ENCODE results near the gene COA3. TPM values are rescaled to one million over a fixed set of nuclear protein-coding genes. Genes with fewer than 3 reads are reported as not detected.

The COA3 gene
- total and polyA plus RNA-seq, 2 donors (not counting 1 experiment from before 2014, with no cell fraction given): 18.5 to 32.1 TPM

- H3K4me1 Mint-ChIP-seq: peaks cover 39% of the 10 kb centered on the region
- no peaks in the 10 kb centered on the region for H3K9me3 Mint-ChIP-seq (ENCODE audit: insufficient read depth)
- POLR2A ChIA-PET: no interaction called here
- H3K4me3 ChIP-seq (ENCODE audit: control extremely low read depth in 1 of 5, extremely low read depth in 1 of 5, insufficient read depth in 1 of 5, low read depth in 2 of 5, low read length in 4 of 5): no peak overlapping the region
- H3K27me3 ChIP-seq (replicated peaks in 1 of 4; ENCODE audit: control extremely low read depth in 1 of 4, control insufficient read depth in 3 of 4, insufficient read depth in 4 of 4, low read length in 3 of 4): peaks cover 0 to 63% (median 37%) of the 10 kb centered on the region in 4 experiments
- TF ChIP-seq CTCF (IDR thresholded peaks at IDR 0.05) (no peak), EZH2 (IDR thresholded peaks at IDR 0.05; ENCODE audit: borderline replicate concordance, insufficient read depth, low read depth, low read length, poor library complexity, severe bottlenecking) (no peak)
- peaks cover 2 to 28% of the 10 kb centered on the region in 2 experiments for H3K36me3 ChIP-seq (replicated peaks in 1 of 2; ENCODE audit: control extremely low read depth in 1 of 2, control insufficient read depth in 1 of 2, extremely low read depth in 1 of 2, insufficient read depth in 2 of 2, low read length in 1 of 2)
- ATAC-seq (ENCODE audit: low read depth): no peak
- no peak for DNase-seq
- no peaks in the 10 kb centered on the region for H3K79me2 ChIP-seq (ENCODE audit: control insufficient read depth, insufficient read depth, low read length)
- no peak overlapping the region for H2AFZ ChIP-seq (ENCODE audit: insufficient read depth, low read depth, low read length, poor library complexity, severe bottlenecking)
- intact Hi-C loops (cut with micrococcal nuclease): no loop called here
- no peak overlapping the region for H3K4me2 ChIP-seq (replicated peaks; ENCODE audit: low read depth, low read length, poor library complexity, severe bottlenecking)
- no peak overlapping the region for H3K27ac Mint-ChIP-seq
- H3K9me3 ChIP-seq (ENCODE audit: control extremely low read depth in 1 of 3, control insufficient read depth in 2 of 3, insufficient read depth in 1 of 3, low read length in 2 of 3): peaks cover 0 to 24% (median 0%) of the 10 kb centered on the region in 3 donors
- 41% methylated on average over 5 of the region's 10 CpGs for WGBS (ENCODE audit: insufficient coverage)
- H3K9ac ChIP-seq (ENCODE audit: low read length): no peak overlapping the region
- peaks cover 26 to 33% of the 10 kb centered on the region in 2 donors for H3K4me1 ChIP-seq (ENCODE audit: control insufficient read depth in 2 of 2, insufficient read depth in 2 of 2, low read length in 2 of 2)
- no peaks in the 10 kb centered on the region for H4K20me1 ChIP-seq (ENCODE audit: control insufficient read depth, insufficient read depth, low read length, poor library complexity, severe bottlenecking)
- no peak overlapping the region for H3K27ac ChIP-seq (ENCODE audit: low read length in 2 of 2)
- peaks cover 54% of the 10 kb centered on the region for H3K27me3 Mint-ChIP-seq
- CTCF ChIA-PET: interaction anchor here (0.6 kb wide), 1 partner anchor 25 kb away, joined by 4 read pairs; no protein-coding TSS in a partner anchor
- H3K4me3 Mint-ChIP-seq: no peak overlapping the region
Observed at GRCh38 chr17:42781639-42782165, 16.8 kb downstream of the COA3 start.

- H3K4me1 Mint-ChIP-seq: peaks cover 39% of the 10 kb centered on the region
- peak overlapping the region; percentile 57 for H3K4me3 Mint-ChIP-seq
- ATAC-seq (ENCODE audit: low read depth) (no peak), DNase-seq (no peak)
- Histone ChIP-seq H3K9me3 (ENCODE audit: control extremely low read depth in 1 of 3, control insufficient read depth in 2 of 3, insufficient read depth in 1 of 3, low read length in 2 of 3) (peaks cover 0 to 24% (median 0%) of the 10 kb centered on the region in 3 donors), H2AFZ (ENCODE audit: insufficient read depth, low read depth, low read length, poor library complexity, severe bottlenecking) (no peak overlapping the region), H3K9ac (ENCODE audit: low read length) (no peak overlapping the region), H3K79me2 (ENCODE audit: control insufficient read depth, insufficient read depth, low read length) (no peaks in the 10 kb centered on the region), H3K27me3 (replicated peaks in 1 of 4; ENCODE audit: control extremely low read depth in 1 of 4, control insufficient read depth in 3 of 4, insufficient read depth in 4 of 4, low read length in 3 of 4) (peaks cover 0 to 58% (median 33%) of the 10 kb centered on the region in 4 experiments), H3K4me1 (ENCODE audit: control insufficient read depth in 2 of 2, insufficient read depth in 2 of 2, low read length in 2 of 2) (peaks cover 26 to 33% of the 10 kb centered on the region in 2 donors), H3K36me3 (replicated peaks in 1 of 2; ENCODE audit: control extremely low read depth in 1 of 2, control insufficient read depth in 1 of 2, extremely low read depth in 1 of 2, insufficient read depth in 2 of 2, low read length in 1 of 2) (peaks cover 2 to 34% of the 10 kb centered on the region in 2 experiments), H3K4me2 (replicated peaks; ENCODE audit: low read depth, low read length, poor library complexity, severe bottlenecking) (peak overlapping the region; percentile 58), H3K27ac (ENCODE audit: low read length in 2 of 2) (no peak overlapping the region), H3K4me3 (ENCODE audit: control extremely low read depth in 1 of 5, extremely low read depth in 1 of 5, insufficient read depth in 1 of 5, low read depth in 2 of 5, low read length in 4 of 5) (no peak overlapping the region), H4K20me1 (ENCODE audit: control insufficient read depth, insufficient read depth, low read length, poor library complexity, severe bottlenecking) (no peaks in the 10 kb centered on the region)
- 10% methylated on average over 39 of the region's 39 CpGs for WGBS (ENCODE audit: insufficient coverage)
- H3K9me3 Mint-ChIP-seq (ENCODE audit: insufficient read depth): no peaks in the 10 kb centered on the region
- TF ChIP-seq EZH2 (IDR thresholded peaks at IDR 0.05; ENCODE audit: borderline replicate concordance, insufficient read depth, low read depth, low read length, poor library complexity, severe bottlenecking) (no peak), CTCF (IDR thresholded peaks at IDR 0.05) (no peak)
- peaks cover 49% of the 10 kb centered on the region for H3K27me3 Mint-ChIP-seq
- POLR2A ChIA-PET: no interaction called here
- H3K27ac Mint-ChIP-seq: no peak overlapping the region
- intact Hi-C loops (cut with micrococcal nuclease): no loop called here
- CTCF ChIA-PET: no interaction called here
Observed at GRCh38 chr17:42780851-42781638, 17.5 kb downstream of the COA3 start.
